ENCODE data around the gene SDC1. TPM values are rescaled to one million over a fixed set of nuclear protein-coding genes. Genes with fewer than 3 reads are reported as not detected.

SDC1 gene
- total RNA-seq, 2 donors from 2014 or later: 0.24 TPM; not detected in 1

- Histone ChIP-seq H3K4me1 (no peaks in the 10 kb centered on the region), H3K36me3 (no peaks in the 10 kb centered on the region), H3K9me3 (no peaks in the 10 kb centered on the region), H3K4me3 (no peak overlapping the region), H3K27me3 (no peaks in the 10 kb centered on the region), H3K27ac (no peak overlapping the region)
- no peak for TF ChIP-seq CTCF (IDR thresholded peaks at IDR 0.05)
- DNase-seq (ENCODE audit: low spot score): no peak
Observed at GRCh38 chr2:20175931-20176330, 49.0 kb downstream of the SDC1 start.

GRCh38 chr2:20175267-20175666 lies 49.7 kb downstream of the SDC1 start:
- H3K36me3 ChIP-seq: no peaks in the 10 kb centered on the region
- H3K27ac ChIP-seq: no peak overlapping the region
- H3K4me1 ChIP-seq: no peaks in the 10 kb centered on the region
- H3K4me3 ChIP-seq: no peak overlapping the region
- no peaks in the 10 kb centered on the region for H3K27me3 ChIP-seq
- H3K9me3 ChIP-seq: no peaks in the 10 kb centered on the region
- DNase-seq (ENCODE audit: low spot score): no peak
- TF ChIP-seq CTCF (IDR thresholded peaks at IDR 0.05): no peak

- no peaks in the 10 kb centered on the region for H3K4me1 ChIP-seq
- H3K36me3 ChIP-seq: no peaks in the 10 kb centered on the region
- no peak for TF ChIP-seq CTCF (IDR thresholded peaks at IDR 0.05)
- H3K27me3 ChIP-seq: no peaks in the 10 kb centered on the region
- H3K4me3 ChIP-seq: no peak overlapping the region
- no peak for DNase-seq (ENCODE audit: low spot score)
- no peaks in the 10 kb centered on the region for H3K9me3 ChIP-seq
- H3K27ac ChIP-seq: no peak overlapping the region
Observed at GRCh38 chr2:20174410-20174809, 50.5 kb downstream of the SDC1 start.

GRCh38 chr2:20173496-20174402 lies 51.2 kb downstream of the SDC1 start:
- Histone ChIP-seq H3K27ac (no peak overlapping the region), H3K4me3 (no peak overlapping the region), H3K36me3 (no peaks in the 10 kb centered on the region), H3K27me3 (no peaks in the 10 kb centered on the region), H3K4me1 (no peaks in the 10 kb centered on the region), H3K9me3 (no peaks in the 10 kb centered on the region)
- DNase-seq (ENCODE audit: low spot score): no peak
- no peak for TF ChIP-seq CTCF (IDR thresholded peaks at IDR 0.05)

- Histone ChIP-seq H3K9me3 (no peaks in the 10 kb centered on the region), H3K4me3 (no peak overlapping the region), H3K36me3 (no peaks in the 10 kb centered on the region), H3K27me3 (no peaks in the 10 kb centered on the region), H3K4me1 (no peaks in the 10 kb centered on the region), H3K27ac (no peak overlapping the region)
- DNase-seq (ENCODE audit: low spot score): no peak
- no peak for TF ChIP-seq CTCF (IDR thresholded peaks at IDR 0.05)
Observed at GRCh38 chr2:20173064-20173463, 51.9 kb downstream of the SDC1 start.

All from right atrium auricular region (tissue), 2 donors.